HepG2 (cell line): Measurements from ENCODE around the gene SLC25A20. TPM values are rescaled to one million over a fixed set of nuclear protein-coding genes. Genes with fewer than 3 reads are reported as not detected.

Source experiments
- ARNTL ChIP-seq: sonication (generic); formaldehyde crosslinking; IDR thresholded peaks from 2 replicates; pipeline ENCODE4 v1.4.0; 2020; ENCODE audit warnings: mild to moderate bottlenecking, missing genetic modification reagents
- DPF2 ChIP-seq: sonication (generic); formaldehyde crosslinking; IDR thresholded peaks from 2 replicates; pipeline ENCODE4 v1.4.0; 2020; ENCODE audit warnings: mild to moderate bottlenecking, low read depth, missing genetic modification reagents, borderline replicate concordance
- GFI1 ChIP-seq: sonication (generic); formaldehyde crosslinking; IDR thresholded peaks from 2 replicates; pipeline ENCODE4 v1.5.0; 2020; ENCODE audit warnings: missing genetic modification reagents, mild to moderate bottlenecking, borderline replicate concordance
- IKZF5 ChIP-seq: IDR thresholded peaks from 2 replicates; pipeline ENCODE4 v1.6.1; 2018; ENCODE audit warnings: missing genetic modification reagents, mild to moderate bottlenecking, missing compliant biosample characterization
- ISL2 ChIP-seq: sonication (generic); formaldehyde crosslinking; IDR thresholded peaks from 2 replicates; pipeline ENCODE4 v1.5.0; 2020; ENCODE audit warnings: missing genetic modification reagents
- NCOA5 ChIP-seq: sonication (generic); formaldehyde crosslinking; IDR thresholded peaks from 2 replicates; pipeline ENCODE4 v1.4.0; 2020; ENCODE audit warnings: missing genetic modification reagents
- NR2F2 ChIP-seq: IDR thresholded peaks from 2 replicates; pipeline ENCODE4 v1.6.1; 2012; ENCODE audit warnings: low read depth, inconsistent platforms, borderline replicate concordance
- PRDM15 ChIP-seq: sonication (generic); formaldehyde crosslinking; IDR thresholded peaks from 2 replicates; pipeline ENCODE4 v1.4.0; 2020; ENCODE audit warnings: missing genetic modification reagents
- RNF219 ChIP-seq: sonication (generic); formaldehyde crosslinking; IDR thresholded peaks from 2 replicates; pipeline ENCODE4 v1.5.0; 2020; ENCODE audit warnings: mild to moderate bottlenecking, missing genetic modification reagents
- RXRB ChIP-seq: IDR thresholded peaks from 2 replicates; pipeline ENCODE4 v1.6.1; 2016; ENCODE audit warnings: borderline replicate concordance, missing genetic modification reagents, missing compliant biosample characterization
- STAT6 ChIP-seq: sonication (generic); formaldehyde crosslinking; IDR thresholded peaks from 2 replicates; pipeline ENCODE4 v1.4.0; 2020; ENCODE audit warnings: missing genetic modification reagents, mild to moderate bottlenecking, borderline replicate concordance
- TRIM24 ChIP-seq: sonication (generic); formaldehyde crosslinking; IDR thresholded peaks from 2 replicates; pipeline ENCODE4 v1.8.0; 2022; ENCODE audit warnings: mild to moderate bottlenecking, missing genetic modification reagents
- ZBTB14 ChIP-seq: sonication (generic); formaldehyde crosslinking; IDR thresholded peaks from 2 replicates; pipeline ENCODE4 v1.4.0; 2020; ENCODE audit warnings: missing genetic modification reagents
- ZNF484 ChIP-seq: sonication (generic); formaldehyde crosslinking; IDR thresholded peaks from 2 replicates; pipeline ENCODE4 v1.5.1; 2020; ENCODE audit warnings: mild to moderate bottlenecking, low read depth, missing genetic modification reagents, borderline replicate concordance
- ZNF496 ChIP-seq: sonication (generic); formaldehyde crosslinking; IDR thresholded peaks from 2 replicates; pipeline ENCODE4 v1.8.1; 2023; ENCODE audit warnings: mild to moderate bottlenecking, moderate library complexity, missing genetic modification reagents; ENCODE audit not compliant: insufficient replicate concordance
- ZNF501 ChIP-seq: sonication (generic); formaldehyde crosslinking; IDR thresholded peaks from 2 replicates; pipeline ENCODE4 v1.5.1; 2020; ENCODE audit warnings: mild to moderate bottlenecking, moderate library complexity, missing genetic modification reagents
- polyA plus RNA-seq, 8 experiments: library from polyadenylated mRNA; depleted of rRNA in 3 of 8; stranded (reverse) in 7 of 8; unstranded in 1 of 8; fragments of >200 nt; fragmentation: Illumina TruSeq in 4 of 8; extraction: Trizol in 4 of 8; gene quantifications; 2 replicates each; pipeline versions ENCODE4 v1.2.1 to v1.2.3, GENCODE V29; 2011 to 2016; ENCODE audit warnings: low read depth in 4 of 8, missing spikeins in 1 of 8, mixed read lengths in 1 of 8; ENCODE audit not compliant: insufficient read depth in 1 of 8
- total RNA-seq, 5 experiments: library from RNA; depleted of rRNA; stranded (reverse); fragments of >200 nt; fragmentation: Illumina TruSeq; extraction: Trizol; gene quantifications; 2 replicates each; pipeline ENCODE4 v1.2.3, GENCODE V29; 2016; ENCODE audit warnings: low read depth in 1 of 5

Gene SLC25A20
- total and polyA plus RNA-seq, 2 of the 13 experiments (the other 11 are each of a cell fraction or from before 2014, with no cell fraction given): 21.1 to 26.6 TPM

- TF ChIP-seq RNF219 (CRISPR knock-in tag) (no peak), ZNF496 (CRISPR knock-in tag) (no peak), ZNF501 (CRISPR knock-in tag) (0 out of 2 replicates have a peak, but pooled peaks have one; percentile 23), GFI1 (no peak), TRIM24 (CRISPR knock-in tag) (no peak), IKZF5 (CRISPR knock-in tag) (peak; percentile 43; the same call in 1 of the 2 replicates), ZNF484 (no peak), ZBTB14 (CRISPR knock-in tag) (peak; percentile 98), ARNTL (0 out of 2 replicates have a peak, but pooled peaks have one; percentile 30), ISL2 (CRISPR knock-in tag) (no peak; the same call in 1 of the 2 replicates), PRDM15 (no peak; the same call in 1 of the 2 replicates), RXRB (0 out of 2 replicates have a peak, but pooled peaks have one; percentile 12), NR2F2 (no peak), NCOA5 (CRISPR knock-in tag) (no peak), DPF2 (no peak), STAT6 (CRISPR knock-in tag) (no peak)
These were observed 50.9 kb downstream of the SLC25A20 start, which contains the start of gene PRKAR2A (continued) for GRCh38 chr3:48847504-48848423.
